ENCODE measurements around the gene POGLUT3. TPM values are rescaled to one million over a fixed set of nuclear protein-coding genes. Genes with fewer than 3 reads are reported as not detected.

The POGLUT3 gene
- total and polyA plus RNA-seq, 2 of the 4 experiments (the other 2 are of a cell fraction) = 31.7 to 34.8 TPM

GRCh38 chr11:108498816-108499408 lies 728 bp upstream of the POGLUT3 start:
- Histone ChIP-seq H2AK9ac (replicated peaks; ENCODE audit: low read depth, low read length, poor library complexity) (peak overlapping the region; percentile 85), H3K9me1 (ENCODE audit: insufficient read depth, low read length) (peaks cover 8% of the 10 kb centered on the region; the same call in 1 of the 2 replicates), H4K20me1 (ENCODE audit: insufficient read depth, low read length) (no peaks in the 10 kb centered on the region), H3K23ac (ENCODE audit: low read depth, low read length) (peak overlapping the region; percentile 59; the same call in 1 of the 2 replicates), H3K27me3 (ENCODE audit: control insufficient read depth, insufficient read depth, low read length) (no peaks in the 10 kb centered on the region), H2BK5ac (ENCODE audit: low read depth, low read length, poor library complexity, severe bottlenecking) (peak overlapping the region; percentile 79), H3K36me3 (ENCODE audit: control insufficient read depth, insufficient read depth, low read length) (no peaks in the 10 kb centered on the region; the same call in 1 of the 2 replicates), H4K5ac (ENCODE audit: low read depth, low read length) (peak overlapping the region; percentile 88), H3K4me2 (ENCODE audit: low read depth, low read length) (peak overlapping the region; percentile 57), H3K27ac (ENCODE audit: insufficient read depth, low read length) (peak overlapping the region; percentile 78), H3K4me1 (ENCODE audit: control insufficient read depth, insufficient read depth, low read length) (peaks cover 3% of the 10 kb centered on the region), H3K56ac (ENCODE audit: extremely low read depth, insufficient read depth, low read length) (peak overlapping the region; percentile 28; the same call in 1 of the 2 replicates), H4K91ac (ENCODE audit: insufficient read depth, low read depth, low read length) (peak overlapping the region; percentile 80; the same call in 1 of the 2 replicates), H3K79me1 (ENCODE audit: low read depth in 1 of 2, low read length in 2 of 2) (peaks cover 19 to 36% of the 10 kb centered on the region in 2 experiments), H3K4ac (ENCODE audit: low read depth, low read length) (peak overlapping the region; percentile 85), H4K8ac (ENCODE audit: low read depth in 2 of 2, low read length in 2 of 2) (peak overlapping the region; percentile 88 to 93), H2BK20ac (ENCODE audit: low read depth, low read length) (no peak overlapping the region), H3K4me3 (ENCODE audit: insufficient read depth, low read depth, low read length) (peak overlapping the region; percentile 50), H3K14ac (replicated peaks; ENCODE audit: low read depth, low read length) (peak overlapping the region; percentile 84), H2AK5ac (ENCODE audit: low read depth, low read length) (peak overlapping the region; percentile 73), H3K9ac (ENCODE audit: low read depth, low read length) (peak overlapping the region; percentile 47), H2BK120ac (ENCODE audit: low read depth, low read length) (peak overlapping the region; percentile 84), H3K9me3 (ENCODE audit: control insufficient read depth, insufficient read depth, low read length) (no peaks in the 10 kb centered on the region), H3K18ac (ENCODE audit: low read depth, low read length) (peak overlapping the region; percentile 7), H2AFZ (replicated peaks; ENCODE audit: low read length, poor library complexity) (peak overlapping the region; percentile 98), H2BK15ac (ENCODE audit: low read depth, low read length) (no peak overlapping the region; the same call in 2 of the 3 replicates)
- no peak for ATAC-seq (ENCODE audit: low read depth)
- dilution Hi-C loops (cut with HindIII; ENCODE audit: low sequenced_read_pairs, unreplicated experiment) = no loop called here
- DNase-seq = no peak
- intact Hi-C loops (cut with micrococcal nuclease) = no loop called here
- in situ Hi-C loops (cut with MboI; ENCODE audit: low sequenced_read_pairs) = no loop called here
- BruUV-seq (replicated peaks) = no TSS peak
- ChIA-PET POLR2A (ENCODE audit: unreplicated experiment) (no interaction called here), CTCF (interaction anchor here (0.9 kb wide), 1 partner anchor 8 kb away, joined by 3 read pairs; no protein-coding TSS in a partner anchor)
- 58% methylated on average over 8 of the region's 29 CpGs; no CpG with 5 or more reads in 1 of the 2 experiments for WGBS, 2 experiments (ENCODE audit: extremely low coverage in 2 of 2, insufficient read length in 1 of 2)
- TF ChIP-seq ELK1 (IDR thresholded peaks at IDR 0.05; ENCODE audit: borderline replicate concordance, low read depth, low read length) (no peak), BHLHE40 (IDR thresholded peaks at IDR 0.05; ENCODE audit: low read depth, low read length) (no peak), MXI1 (IDR thresholded peaks at IDR 0.05; ENCODE audit: borderline replicate concordance, low read depth, low read length) (no peak), MAFK (IDR thresholded peaks at IDR 0.05; ENCODE audit: low read depth, low read length) (no peak), RCOR1 (IDR thresholded peaks at IDR 0.05; ENCODE audit: insufficient replicate concordance, low read length) (no peak), RAD21 (IDR thresholded peaks at IDR 0.05; ENCODE audit: low read length) (no peak), POLR2A (IDR thresholded peaks at IDR 0.05; ENCODE audit: low read depth, low read length) (no peak), RFX5 (IDR thresholded peaks at IDR 0.05; ENCODE audit: low read depth, low read length) (no peak), CHD1 (IDR thresholded peaks at IDR 0.05; ENCODE audit: low read depth, low read length) (no peak), CEBPB (IDR thresholded peaks at IDR 0.05; ENCODE audit: low read depth, low read length) (no peak), NFE2L2 (IDR thresholded peaks at IDR 0.05; ENCODE audit: low read depth, low read length) (no peak), MAZ (IDR thresholded peaks at IDR 0.05; ENCODE audit: borderline replicate concordance, low read depth, low read length) (no peak), FOS (IDR thresholded peaks at IDR 0.05; ENCODE audit: low read depth, low read length) (no peak)
- TF ChIP-seq, protein P1, sequence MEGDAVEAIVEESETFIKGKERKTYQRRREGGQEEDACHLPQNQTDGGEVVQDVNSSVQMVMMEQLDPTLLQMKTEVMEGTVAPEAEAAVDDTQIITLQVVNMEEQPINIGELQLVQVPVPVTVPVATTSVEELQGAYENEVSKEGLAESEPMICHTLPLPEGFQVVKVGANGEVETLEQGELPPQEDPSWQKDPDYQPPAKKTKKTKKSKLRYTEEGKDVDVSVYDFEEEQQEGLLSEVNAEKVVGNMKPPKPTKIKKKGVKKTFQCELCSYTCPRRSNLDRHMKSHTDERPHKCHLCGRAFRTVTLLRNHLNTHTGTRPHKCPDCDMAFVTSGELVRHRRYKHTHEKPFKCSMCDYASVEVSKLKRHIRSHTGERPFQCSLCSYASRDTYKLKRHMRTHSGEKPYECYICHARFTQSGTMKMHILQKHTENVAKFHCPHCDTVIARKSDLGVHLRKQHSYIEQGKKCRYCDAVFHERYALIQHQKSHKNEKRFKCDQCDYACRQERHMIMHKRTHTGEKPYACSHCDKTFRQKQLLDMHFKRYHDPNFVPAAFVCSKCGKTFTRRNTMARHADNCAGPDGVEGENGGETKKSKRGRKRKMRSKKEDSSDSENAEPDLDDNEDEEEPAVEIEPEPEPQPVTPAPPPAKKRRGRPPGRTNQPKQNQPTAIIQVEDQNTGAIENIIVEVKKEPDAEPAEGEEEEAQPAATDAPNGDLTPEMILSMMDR (conservative IDR thresholded peaks at IDR 0.05; ENCODE audit: low read depth, low read length) = no peak
- TF ChIP-seq, protein P2, sequence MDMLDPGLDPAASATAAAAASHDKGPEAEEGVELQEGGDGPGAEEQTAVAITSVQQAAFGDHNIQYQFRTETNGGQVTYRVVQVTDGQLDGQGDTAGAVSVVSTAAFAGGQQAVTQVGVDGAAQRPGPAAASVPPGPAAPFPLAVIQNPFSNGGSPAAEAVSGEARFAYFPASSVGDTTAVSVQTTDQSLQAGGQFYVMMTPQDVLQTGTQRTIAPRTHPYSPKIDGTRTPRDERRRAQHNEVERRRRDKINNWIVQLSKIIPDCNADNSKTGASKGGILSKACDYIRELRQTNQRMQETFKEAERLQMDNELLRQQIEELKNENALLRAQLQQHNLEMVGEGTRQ (IDR thresholded peaks at IDR 0.05; ENCODE audit: low read depth, low read length) = no peak

Data from IMR-90 (cell line).